Stimulated activated CD8-positive, alpha-beta memory T cell treated with anti-CD3 and anti-CD28 coated beads, Interleukin-4, amount 100 ng/mL, for 1 hour (primary cell): Measurements from ENCODE around the gene CPTP.
"Not testable (repeated sequence)": the region's sequence is repeated elsewhere in the genome, so short reads cannot be mapped to it uniquely, and the experiment has no call there.

ENCODE experiments used
- DNase-seq, 2 donors: peaks; one replicate each; pipeline ENCODE4 v3.0.0-alpha.2; 2020; ENCODE audit warnings: low read depth in 2 of 2, low spot score in 1 of 2

CPTP gene

GRCh38 chr1:1305300-1306069 lies 19.1 kb upstream of the CPTP start:
- DNase-seq: peak; percentile 46 to 63

GRCh38 chr1:1306070-1306660 lies 18.4 kb upstream of the CPTP start:
- DNase-seq: no peak

GRCh38 chr1:1306661-1307260 lies 17.8 kb upstream of the CPTP start:
- DNase-seq: no peak

- DNase-seq: no peak
Observed at GRCh38 chr1:1307261-1307922, 17.2 kb upstream of the CPTP start.

- peak; percentile 59 to 74 for DNase-seq
Observed at GRCh38 chr1:1307923-1308755, 16.5 kb upstream of the CPTP start, which contains the start of the genes ACAP3 and PUSL1. ACAP3 (minus strand) TSS chr1:1307930; CDS start chr1:1307815, 115 bp downstream. PUSL1 (plus strand) TSS chr1:1308597; CDS start chr1:1308644, 47 bp downstream.

- no peak for DNase-seq
Observed at GRCh38 chr1:1308756-1309250, 15.8 kb upstream of the CPTP start.

DNA sequence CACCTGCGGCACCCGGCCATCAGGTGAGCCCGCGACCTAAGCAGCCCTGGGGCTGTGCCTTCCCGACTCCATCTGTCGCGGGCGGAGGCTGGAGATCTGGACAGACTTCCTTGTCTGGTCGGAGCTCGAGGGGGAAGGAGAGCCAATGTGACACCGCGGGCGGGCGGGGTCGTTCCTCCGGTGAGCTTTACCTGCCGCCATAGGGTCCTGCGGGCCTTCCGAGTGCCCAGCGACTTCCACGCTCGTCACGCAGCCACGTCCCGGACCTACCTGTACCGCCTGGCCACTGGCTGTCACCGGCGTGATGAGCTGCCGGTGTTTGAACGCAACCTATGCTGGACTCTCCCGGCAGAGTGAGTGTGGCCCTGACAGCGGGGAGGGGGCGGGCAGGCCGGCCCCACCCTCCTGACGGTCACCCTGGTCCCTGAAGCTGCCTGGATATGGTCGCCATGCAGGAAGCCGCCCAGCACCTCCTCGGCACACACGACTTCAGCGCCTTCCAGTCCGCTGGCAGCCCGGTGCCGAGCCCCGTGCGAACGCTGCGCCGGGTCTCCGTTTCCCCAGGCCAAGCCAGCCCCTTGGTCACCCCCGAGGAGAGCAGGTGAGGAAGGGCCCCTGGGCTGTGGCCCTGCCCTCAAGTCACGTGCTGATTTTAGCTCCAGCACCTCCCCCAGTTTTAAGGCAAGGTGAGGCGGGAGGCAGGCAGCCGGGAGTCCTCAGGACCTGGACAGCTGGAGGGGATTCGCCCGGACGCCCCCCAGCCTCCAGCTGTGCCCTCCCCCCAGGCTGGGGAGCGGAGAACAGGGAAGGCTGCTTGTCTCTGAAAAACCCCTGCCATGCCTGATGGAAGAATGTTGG lies 15.1 kb upstream of the CPTP start:
- DNase-seq: no peak

DNA sequence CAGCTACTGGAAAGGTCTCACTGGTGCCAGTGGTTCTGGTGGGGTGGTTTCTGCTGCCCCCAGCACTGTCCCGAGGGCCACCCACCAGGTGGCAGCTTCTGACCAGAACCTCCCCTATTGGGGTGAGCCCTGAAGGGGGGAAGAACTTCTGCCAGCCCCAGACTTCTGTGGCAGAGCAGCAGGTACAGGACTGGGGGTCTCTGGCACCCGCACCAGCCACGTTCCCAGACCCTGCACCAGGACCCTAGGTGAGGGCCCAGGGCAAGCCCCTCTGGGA lies 14.6 kb upstream of the CPTP start:
- no peak for DNase-seq

DNA sequence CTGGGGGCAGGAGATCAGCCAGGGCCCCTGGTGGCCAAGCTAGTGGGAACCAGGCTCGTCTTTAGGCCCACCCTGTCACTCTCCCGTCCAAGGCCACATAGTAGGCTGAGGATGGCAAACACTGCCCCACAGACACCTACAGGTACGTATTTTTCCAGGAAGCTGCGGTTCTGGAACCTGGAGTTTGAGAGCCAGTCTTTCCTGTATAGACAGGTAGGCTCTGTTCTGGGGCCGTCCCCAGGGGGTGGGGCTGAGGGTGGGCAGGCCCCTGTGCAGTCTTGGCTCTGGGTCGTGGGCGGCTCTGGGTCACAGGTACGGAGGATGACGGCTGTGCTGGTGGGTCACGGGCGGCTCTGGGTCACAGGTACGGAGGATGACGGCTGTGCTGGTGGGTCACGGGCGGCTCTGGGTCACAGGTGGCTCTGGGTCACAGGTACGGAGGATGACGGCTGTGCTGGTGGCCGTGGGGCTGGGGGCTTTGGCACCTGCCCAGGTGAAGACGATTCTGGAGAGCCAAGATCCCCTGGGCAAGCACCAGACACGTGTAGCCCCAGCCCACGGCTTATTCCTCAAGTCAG lies 14.0 kb upstream of the CPTP start:
- no peak for DNase-seq

DNA sequence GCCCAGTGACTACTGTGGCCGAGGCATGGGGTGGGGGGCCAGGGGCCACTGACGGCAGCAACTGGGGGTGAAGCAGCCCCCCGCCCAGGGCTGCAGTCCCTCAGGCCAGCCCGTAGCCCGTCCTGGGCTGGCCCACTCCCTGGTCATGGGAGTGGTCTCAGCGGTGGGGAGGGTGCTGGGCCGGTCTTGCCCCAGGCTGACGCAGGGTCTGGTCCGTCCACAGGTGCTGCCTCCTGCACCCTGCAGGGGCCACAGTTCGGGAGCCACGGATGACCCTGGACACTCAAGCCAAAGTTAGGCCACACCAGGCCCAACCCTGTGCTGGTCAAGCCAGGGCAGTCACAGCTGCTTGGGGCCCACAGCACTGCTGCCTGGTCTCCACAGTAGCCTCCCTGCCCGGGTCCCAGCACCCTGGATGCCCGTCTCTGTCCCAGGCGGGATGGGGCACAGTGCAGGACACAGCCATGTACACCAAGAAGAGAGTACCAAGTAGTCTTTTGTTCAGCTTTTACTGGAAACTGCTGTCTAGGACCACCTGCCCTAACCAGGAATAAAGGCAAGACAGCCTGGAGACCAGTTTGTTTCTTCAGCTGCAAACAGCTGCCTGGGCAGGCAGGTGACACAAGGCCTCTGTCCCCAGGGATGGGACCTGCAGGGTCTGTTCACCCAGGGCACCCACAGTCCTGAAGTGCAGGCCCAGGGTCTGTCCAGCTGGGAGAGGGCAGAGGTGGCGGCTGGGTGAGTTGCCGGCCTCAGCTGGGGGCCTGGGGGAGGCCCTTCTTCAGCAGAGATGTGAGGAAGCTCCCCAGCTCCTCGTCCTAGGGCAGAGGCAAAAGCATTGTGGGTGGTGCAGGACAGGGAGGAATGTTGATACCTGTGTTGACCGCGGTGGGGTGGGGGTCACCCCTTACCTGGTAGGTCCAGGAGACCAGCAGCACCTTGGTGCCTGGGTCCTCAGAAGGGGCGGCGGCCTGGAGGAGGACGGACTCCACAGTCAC lies 13.2 kb upstream of the CPTP start:
- DNase-seq: no peak

DNA sequence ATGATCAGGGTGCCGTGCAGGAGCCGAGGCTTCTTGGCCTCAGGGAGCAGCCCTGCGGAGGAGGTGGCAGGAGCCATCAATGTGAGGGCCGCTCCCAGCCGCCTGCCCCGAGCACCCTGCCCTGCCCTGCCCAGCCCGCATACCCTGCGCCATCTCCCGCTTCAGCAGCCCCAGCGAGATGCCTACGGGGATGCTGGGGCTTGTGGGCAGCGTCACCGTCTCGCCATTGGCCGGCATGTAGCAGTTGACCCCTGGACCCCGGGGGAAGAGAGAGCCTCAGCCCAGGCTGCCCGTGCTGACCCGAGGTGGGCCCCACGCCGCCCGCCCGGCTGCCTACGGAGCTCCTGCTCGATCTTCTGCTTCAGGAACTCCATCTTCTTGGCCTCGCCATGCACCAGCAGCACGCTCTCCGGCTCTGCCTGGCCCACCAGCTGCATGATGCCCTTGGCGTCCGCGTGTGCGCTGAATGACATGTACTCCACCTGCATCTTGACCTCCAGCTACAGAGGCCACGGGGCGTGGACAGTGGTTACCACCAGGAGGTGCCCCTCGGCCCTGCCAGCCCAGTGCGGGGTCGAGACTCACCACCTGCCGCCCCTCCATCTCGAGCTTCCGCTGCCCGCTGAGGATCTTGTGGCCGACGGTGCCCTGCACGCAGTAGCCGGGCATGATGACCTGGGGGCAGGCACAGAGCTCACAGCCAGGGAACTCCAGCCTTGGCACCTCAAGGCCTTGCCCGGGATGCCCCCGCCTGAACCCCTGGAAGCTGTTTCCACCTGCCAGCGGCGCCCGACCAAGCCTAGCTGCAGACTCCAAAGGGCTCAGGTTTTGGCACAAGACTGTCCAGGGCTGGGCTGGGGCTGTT lies 11.9 kb upstream of the CPTP start:
- DNase-seq: no peak

- DNase-seq: no peak
Observed at GRCh38 chr1:1313500-1314236, 10.9 kb upstream of the CPTP start.

DNA sequence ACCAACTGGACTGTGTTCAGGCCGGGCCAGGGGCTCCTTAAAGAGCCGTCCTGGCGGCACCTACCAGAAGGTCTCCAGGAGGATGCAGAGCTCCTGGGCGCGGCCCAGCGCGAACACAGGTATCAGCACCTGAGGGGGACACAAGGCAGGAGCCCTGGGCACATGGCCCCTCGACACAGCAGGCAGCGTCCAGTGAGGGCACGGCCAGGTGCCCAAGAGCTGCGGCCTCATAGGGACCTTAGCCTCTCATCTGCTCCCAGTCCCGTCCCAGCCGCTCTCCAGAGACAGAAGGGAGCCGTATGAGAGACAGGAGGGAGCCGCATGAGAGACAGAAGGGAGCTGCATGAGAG lies 10.4 kb upstream of the CPTP start:
- DNase-seq: no peak

- DNase-seq: no peak
Observed at GRCh38 chr1:1314678-1315335, 9.8 kb upstream of the CPTP start.

DNA sequence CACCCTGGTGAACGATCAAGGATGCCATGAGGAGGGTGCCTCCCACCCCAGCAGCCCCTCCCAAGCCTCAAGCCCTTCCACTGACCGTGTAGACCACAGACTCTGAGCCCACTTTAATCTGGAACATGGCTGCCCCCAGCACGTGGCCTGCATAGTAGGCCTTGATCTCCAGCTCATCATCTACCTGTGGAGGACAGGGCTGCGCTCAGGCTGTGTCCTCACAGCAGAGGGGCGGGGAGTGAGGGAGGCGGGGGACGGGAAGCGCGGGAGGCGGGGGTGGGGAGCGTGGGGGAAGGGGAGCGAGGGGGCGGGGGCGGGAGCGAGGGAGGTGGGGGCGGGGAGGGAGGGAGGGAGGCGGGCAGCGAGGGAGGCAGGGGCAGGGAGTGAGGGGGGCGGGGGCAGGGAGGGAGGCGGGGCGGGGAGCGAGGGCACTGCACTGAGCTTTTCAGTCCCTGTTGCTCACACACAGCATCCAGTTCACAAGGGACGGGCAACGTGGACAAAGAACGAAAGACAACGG lies 9.1 kb upstream of the CPTP start:
- no peak for DNase-seq

DNA sequence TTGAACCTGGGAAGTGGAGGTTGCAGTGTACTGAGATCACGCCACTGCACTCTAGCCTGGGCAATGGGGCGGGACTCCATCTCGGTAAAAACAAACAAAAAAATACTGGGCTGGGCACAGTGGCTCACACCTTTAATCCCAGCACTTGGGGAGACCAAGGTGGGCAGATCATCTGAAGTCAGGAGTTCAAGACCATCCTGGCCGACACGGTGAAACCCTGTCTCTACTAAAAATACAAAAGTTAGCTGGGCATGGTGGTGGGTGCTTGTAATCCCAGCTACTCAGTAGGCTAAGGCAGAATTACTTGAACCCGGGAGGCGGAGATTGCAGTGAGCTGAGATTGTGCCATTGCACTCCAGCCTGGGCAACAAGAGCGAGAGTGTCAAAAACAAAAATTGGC lies 8.4 kb upstream of the CPTP start:
- not testable (repeated sequence) for DNase-seq
